Measurements from ENCODE around the gene HTT.

DNA sequence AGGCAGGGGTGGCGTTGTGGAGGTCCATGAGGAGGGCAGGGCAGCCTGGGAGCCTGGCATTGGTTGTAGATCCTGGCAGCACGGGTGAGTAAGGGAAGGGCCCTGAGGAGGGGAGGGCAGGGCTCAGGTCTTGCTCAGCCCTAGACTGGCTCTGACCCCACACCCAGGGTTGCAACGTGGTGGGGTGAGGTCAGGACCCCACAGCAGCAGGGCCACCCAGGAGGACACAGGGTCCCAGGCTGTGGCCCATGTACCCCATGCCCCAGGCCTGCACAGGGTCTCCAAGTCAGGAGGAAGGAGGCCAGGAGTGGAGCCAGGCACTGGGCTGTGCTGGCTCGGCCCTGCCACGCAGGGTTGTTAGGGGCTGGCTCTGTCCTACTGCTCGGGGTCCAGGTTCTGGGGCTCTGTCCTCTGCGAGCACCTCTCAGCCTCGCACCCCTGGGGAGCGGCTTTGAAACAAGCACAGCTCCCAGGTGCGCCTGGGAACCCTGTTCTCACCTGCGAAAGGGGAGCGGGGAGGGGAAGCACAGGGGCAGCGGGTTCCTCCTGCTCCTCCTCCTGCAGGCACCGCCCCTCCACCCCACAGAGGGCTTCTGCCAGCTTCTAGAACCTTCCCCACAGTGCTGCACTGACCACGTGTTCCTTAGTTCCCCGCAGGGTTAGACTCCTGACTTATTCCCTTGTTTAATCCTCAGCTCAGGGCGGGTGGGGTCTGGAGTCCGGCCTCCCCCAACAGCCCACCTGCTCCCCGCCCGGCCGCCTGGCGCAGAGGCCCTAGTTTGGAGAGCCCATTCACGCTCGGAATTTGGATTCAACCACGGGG, 194.8 kb downstream of the HTT start:
- TF ChIP-seq, protein P1, sequence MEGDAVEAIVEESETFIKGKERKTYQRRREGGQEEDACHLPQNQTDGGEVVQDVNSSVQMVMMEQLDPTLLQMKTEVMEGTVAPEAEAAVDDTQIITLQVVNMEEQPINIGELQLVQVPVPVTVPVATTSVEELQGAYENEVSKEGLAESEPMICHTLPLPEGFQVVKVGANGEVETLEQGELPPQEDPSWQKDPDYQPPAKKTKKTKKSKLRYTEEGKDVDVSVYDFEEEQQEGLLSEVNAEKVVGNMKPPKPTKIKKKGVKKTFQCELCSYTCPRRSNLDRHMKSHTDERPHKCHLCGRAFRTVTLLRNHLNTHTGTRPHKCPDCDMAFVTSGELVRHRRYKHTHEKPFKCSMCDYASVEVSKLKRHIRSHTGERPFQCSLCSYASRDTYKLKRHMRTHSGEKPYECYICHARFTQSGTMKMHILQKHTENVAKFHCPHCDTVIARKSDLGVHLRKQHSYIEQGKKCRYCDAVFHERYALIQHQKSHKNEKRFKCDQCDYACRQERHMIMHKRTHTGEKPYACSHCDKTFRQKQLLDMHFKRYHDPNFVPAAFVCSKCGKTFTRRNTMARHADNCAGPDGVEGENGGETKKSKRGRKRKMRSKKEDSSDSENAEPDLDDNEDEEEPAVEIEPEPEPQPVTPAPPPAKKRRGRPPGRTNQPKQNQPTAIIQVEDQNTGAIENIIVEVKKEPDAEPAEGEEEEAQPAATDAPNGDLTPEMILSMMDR (IDR thresholded peaks at IDR 0.05): no peak
- no peak for TF ChIP-seq POLR2A (IDR thresholded peaks at IDR 0.05)
